Measurements from ENCODE around the gene SIGLEC1. TPM values are rescaled to one million over a fixed set of nuclear protein-coding genes. Genes with fewer than 3 reads are reported as not detected.

SIGLEC1 gene
- total and polyA plus RNA-seq, 12 donors: 1.3 to 22.4 (median 2.8) TPM

- Histone ChIP-seq H3K27me3 (peaks cover 0 to 21% (median 9%) of the 10 kb centered on the region in 7 donors), H3K9me3 (no peaks in the 10 kb centered on the region), H3K36me3 (peaks cover 0 to 54% (median 3%) of the 10 kb centered on the region in 9 donors), H3K4me3 (peak overlapping the region in 9 of 10 donors; percentile 16 to 47 (median 38)), H3K4me1 (peaks cover 0 to 55% (median 22%) of the 10 kb centered on the region in 9 donors), H3K27ac (peak overlapping the region in 5 of 10 donors; percentile 2 to 56 (median 30))
- 31 to 49% methylated on average over 79 to 95 of the region's 95 CpGs for WGBS, 2 donors
- peak; percentile 74 to 79 for DNase-seq
- no peak for TF ChIP-seq CTCF (IDR thresholded peaks at IDR 0.05)
- peak; percentile 14 to 61 (median 46) for ATAC-seq
- intact Hi-C loops (cut with DNase I): loop anchor here in 4 of 10 donors (5.0 to 10.0 kb wide), 2 partner anchors 35 to 77 kb away; no protein-coding TSS in a partner anchor
Measured at GRCh38 chr20:3751675-3752385, 39.4 kb upstream of the SIGLEC1 start.

DNA sequence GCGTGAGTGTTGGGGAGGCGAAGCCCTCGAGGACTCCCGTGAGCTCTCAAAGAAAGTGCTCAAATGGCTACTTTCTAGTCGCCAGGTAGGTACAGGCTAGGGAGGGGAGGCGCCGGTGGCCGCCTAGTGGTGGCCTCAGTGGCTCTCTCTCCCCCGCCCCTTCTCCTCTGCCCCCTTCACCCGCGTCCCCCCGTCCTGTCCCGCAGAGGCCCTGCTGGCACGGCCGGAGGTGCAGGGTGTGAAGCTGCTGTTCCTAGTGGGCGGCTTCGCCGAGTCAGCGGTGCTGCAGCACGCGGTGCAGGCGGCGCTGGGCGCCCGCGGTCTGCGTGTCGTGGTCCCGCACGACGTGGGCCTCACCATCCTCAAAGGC, 38.9 kb upstream of the SIGLEC1 start:
- WGBS, 2 donors: 48 to 74% methylated on average over 31 of the region's 31 CpGs
- Histone ChIP-seq H3K27me3 (peaks cover 0 to 21% (median 9%) of the 10 kb centered on the region in 7 donors), H3K4me1 (peaks cover 0 to 50% (median 22%) of the 10 kb centered on the region in 9 donors), H3K27ac (no peak overlapping the region), H3K4me3 (peak overlapping the region in 5 of 10 donors; percentile 34 to 47 (median 45)), H3K9me3 (no peaks in the 10 kb centered on the region), H3K36me3 (peaks cover 0 to 59% (median 3%) of the 10 kb centered on the region in 9 donors)
- DNase-seq (no peak), ATAC-seq (no peak)
- intact Hi-C loops (cut with DNase I): loop anchor here in 4 of 10 donors (5.0 to 10.0 kb wide), 2 partner anchors 34 to 76 kb away; no protein-coding TSS in a partner anchor
- no peak for TF ChIP-seq CTCF (IDR thresholded peaks at IDR 0.05)

- Histone ChIP-seq H3K36me3 (peaks cover 0 to 69% (median 3%) of the 10 kb centered on the region in 9 donors), H3K4me1 (peaks cover 0 to 46% (median 22%) of the 10 kb centered on the region in 9 donors), H3K9me3 (no peaks in the 10 kb centered on the region), H3K27ac (no peak overlapping the region), H3K27me3 (peaks cover 0 to 23% (median 9%) of the 10 kb centered on the region in 7 donors), H3K4me3 (peak overlapping the region in 5 of 10 donors; percentile 10 to 22 (median 14))
- DNase-seq: peak in 1 of 2 donors; percentile 34
- peak; percentile 37 to 69 (median 60) for TF ChIP-seq CTCF (IDR thresholded peaks at IDR 0.05)
- intact Hi-C loops (cut with DNase I): loop anchor here in 4 of 10 donors (5.0 to 10.0 kb wide), 2 partner anchors 33 to 75 kb away; no protein-coding TSS in a partner anchor
- peak in 1 of 8 donors; percentile 19 for ATAC-seq
- 42 to 52% methylated on average over 72 of the region's 72 CpGs for WGBS, 2 donors
Measured at GRCh38 chr20:3749689-3750531, 37.5 kb upstream of the SIGLEC1 start.
